ENCODE data around the gene BSPRY. TPM values are rescaled to one million over a fixed set of nuclear protein-coding genes. Genes with fewer than 3 reads are reported as not detected.
A peak's percentile ranks its signal among the peaks of the same experiment; 100 is the strongest.

The BSPRY gene
- total and polyA plus RNA-seq, 2 of the 13 experiments (the other 11 are each of a cell fraction or from before 2014, with no cell fraction given), result 0.09 to 0.26 TPM

DNA sequence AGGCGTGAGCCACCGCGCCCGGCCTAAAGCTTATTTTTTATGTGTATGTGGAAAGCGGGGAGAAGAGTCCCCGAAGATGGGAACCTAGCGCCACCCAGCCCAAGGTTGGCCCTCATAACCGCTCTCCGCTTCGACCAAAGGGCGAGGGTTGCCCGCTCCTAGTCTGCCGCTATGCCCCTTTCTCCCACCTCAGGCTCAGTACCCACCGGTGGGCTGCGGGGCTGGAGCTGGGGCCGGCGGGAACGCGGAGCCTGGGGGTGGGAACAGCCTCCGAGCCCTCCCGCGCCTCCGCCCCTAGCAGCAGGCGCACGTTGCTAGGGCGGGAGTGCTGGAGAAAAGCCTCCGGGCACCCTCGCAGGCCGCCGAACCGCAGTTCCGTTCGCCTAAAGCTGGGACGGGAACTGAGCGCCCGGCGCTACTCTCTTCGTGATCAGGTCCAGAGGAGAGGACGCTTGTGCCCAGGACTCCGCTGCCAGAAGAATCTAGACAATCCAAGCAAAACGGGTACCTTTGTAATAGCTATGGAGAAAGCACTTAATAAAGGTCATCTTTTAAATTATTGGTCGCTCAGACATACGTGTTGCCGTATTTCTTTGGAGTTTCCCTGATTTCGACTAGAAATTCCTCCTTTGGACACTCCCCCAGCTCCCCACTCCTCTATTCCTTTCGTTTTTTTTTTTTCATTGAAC is 9.2 kb upstream of the BSPRY start, which contains the start of gene WDR31 (continued):
- 0 out of 2 replicates have a peak, but pooled peaks have one; percentile 52 for TF ChIP-seq ZFP37 (CRISPR knock-in tag; IDR thresholded peaks at IDR 0.05; ENCODE audit: borderline replicate concordance)
- TF ChIP-seq MAFG (CRISPR knock-in tag; IDR thresholded peaks at IDR 0.05), result no peak
- TF ChIP-seq ZNF232 (CRISPR knock-in tag; IDR thresholded peaks at IDR 0.05; ENCODE audit: borderline replicate concordance), result 0 out of 2 replicates have a peak, but pooled peaks have one; percentile 58
- peak; percentile 77; the same call in 1 of the 2 replicates for TF ChIP-seq NFKB2 (CRISPR knock-in tag; IDR thresholded peaks at IDR 0.05; ENCODE audit: borderline replicate concordance)
- TF ChIP-seq CHD4 (IDR thresholded peaks at IDR 0.05; ENCODE audit: borderline replicate concordance, low read length), result no peak
- peak; percentile 83 for TF ChIP-seq ZNF124 (CRISPR knock-in tag; IDR thresholded peaks at IDR 0.05)
- TF ChIP-seq PAWR (CRISPR knock-in tag; IDR thresholded peaks at IDR 0.05; ENCODE audit: borderline replicate concordance), result no peak; the same call in 1 of the 2 replicates
- TF ChIP-seq ZNF235 (CRISPR knock-in tag; IDR thresholded peaks at IDR 0.05; ENCODE audit: borderline replicate concordance), result no peak
- TF ChIP-seq U2AF1 (optimal IDR thresholded peaks at IDR 0.05; ENCODE audit: low read depth, low read length), result peak; percentile 83
- TF ChIP-seq, protein P1, sequence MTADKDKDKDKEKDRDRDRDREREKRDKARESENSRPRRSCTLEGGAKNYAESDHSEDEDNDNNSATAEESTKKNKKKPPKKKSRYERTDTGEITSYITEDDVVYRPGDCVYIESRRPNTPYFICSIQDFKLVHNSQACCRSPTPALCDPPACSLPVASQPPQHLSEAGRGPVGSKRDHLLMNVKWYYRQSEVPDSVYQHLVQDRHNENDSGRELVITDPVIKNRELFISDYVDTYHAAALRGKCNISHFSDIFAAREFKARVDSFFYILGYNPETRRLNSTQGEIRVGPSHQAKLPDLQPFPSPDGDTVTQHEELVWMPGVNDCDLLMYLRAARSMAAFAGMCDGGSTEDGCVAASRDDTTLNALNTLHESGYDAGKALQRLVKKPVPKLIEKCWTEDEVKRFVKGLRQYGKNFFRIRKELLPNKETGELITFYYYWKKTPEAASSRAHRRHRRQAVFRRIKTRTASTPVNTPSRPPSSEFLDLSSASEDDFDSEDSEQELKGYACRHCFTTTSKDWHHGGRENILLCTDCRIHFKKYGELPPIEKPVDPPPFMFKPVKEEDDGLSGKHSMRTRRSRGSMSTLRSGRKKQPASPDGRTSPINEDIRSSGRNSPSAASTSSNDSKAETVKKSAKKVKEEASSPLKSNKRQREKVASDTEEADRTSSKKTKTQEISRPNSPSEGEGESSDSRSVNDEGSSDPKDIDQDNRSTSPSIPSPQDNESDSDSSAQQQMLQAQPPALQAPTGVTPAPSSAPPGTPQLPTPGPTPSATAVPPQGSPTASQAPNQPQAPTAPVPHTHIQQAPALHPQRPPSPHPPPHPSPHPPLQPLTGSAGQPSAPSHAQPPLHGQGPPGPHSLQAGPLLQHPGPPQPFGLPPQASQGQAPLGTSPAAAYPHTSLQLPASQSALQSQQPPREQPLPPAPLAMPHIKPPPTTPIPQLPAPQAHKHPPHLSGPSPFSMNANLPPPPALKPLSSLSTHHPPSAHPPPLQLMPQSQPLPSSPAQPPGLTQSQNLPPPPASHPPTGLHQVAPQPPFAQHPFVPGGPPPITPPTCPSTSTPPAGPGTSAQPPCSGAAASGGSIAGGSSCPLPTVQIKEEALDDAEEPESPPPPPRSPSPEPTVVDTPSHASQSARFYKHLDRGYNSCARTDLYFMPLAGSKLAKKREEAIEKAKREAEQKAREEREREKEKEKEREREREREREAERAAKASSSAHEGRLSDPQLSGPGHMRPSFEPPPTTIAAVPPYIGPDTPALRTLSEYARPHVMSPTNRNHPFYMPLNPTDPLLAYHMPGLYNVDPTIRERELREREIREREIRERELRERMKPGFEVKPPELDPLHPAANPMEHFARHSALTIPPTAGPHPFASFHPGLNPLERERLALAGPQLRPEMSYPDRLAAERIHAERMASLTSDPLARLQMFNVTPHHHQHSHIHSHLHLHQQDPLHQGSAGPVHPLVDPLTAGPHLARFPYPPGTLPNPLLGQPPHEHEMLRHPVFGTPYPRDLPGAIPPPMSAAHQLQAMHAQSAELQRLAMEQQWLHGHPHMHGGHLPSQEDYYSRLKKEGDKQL (CRISPR knock-in tag; IDR thresholded peaks at IDR 0.05; ENCODE audit: low read depth), result 0 out of 2 replicates have a peak, but pooled peaks have one; percentile 44
- TF ChIP-seq, protein P2, sequence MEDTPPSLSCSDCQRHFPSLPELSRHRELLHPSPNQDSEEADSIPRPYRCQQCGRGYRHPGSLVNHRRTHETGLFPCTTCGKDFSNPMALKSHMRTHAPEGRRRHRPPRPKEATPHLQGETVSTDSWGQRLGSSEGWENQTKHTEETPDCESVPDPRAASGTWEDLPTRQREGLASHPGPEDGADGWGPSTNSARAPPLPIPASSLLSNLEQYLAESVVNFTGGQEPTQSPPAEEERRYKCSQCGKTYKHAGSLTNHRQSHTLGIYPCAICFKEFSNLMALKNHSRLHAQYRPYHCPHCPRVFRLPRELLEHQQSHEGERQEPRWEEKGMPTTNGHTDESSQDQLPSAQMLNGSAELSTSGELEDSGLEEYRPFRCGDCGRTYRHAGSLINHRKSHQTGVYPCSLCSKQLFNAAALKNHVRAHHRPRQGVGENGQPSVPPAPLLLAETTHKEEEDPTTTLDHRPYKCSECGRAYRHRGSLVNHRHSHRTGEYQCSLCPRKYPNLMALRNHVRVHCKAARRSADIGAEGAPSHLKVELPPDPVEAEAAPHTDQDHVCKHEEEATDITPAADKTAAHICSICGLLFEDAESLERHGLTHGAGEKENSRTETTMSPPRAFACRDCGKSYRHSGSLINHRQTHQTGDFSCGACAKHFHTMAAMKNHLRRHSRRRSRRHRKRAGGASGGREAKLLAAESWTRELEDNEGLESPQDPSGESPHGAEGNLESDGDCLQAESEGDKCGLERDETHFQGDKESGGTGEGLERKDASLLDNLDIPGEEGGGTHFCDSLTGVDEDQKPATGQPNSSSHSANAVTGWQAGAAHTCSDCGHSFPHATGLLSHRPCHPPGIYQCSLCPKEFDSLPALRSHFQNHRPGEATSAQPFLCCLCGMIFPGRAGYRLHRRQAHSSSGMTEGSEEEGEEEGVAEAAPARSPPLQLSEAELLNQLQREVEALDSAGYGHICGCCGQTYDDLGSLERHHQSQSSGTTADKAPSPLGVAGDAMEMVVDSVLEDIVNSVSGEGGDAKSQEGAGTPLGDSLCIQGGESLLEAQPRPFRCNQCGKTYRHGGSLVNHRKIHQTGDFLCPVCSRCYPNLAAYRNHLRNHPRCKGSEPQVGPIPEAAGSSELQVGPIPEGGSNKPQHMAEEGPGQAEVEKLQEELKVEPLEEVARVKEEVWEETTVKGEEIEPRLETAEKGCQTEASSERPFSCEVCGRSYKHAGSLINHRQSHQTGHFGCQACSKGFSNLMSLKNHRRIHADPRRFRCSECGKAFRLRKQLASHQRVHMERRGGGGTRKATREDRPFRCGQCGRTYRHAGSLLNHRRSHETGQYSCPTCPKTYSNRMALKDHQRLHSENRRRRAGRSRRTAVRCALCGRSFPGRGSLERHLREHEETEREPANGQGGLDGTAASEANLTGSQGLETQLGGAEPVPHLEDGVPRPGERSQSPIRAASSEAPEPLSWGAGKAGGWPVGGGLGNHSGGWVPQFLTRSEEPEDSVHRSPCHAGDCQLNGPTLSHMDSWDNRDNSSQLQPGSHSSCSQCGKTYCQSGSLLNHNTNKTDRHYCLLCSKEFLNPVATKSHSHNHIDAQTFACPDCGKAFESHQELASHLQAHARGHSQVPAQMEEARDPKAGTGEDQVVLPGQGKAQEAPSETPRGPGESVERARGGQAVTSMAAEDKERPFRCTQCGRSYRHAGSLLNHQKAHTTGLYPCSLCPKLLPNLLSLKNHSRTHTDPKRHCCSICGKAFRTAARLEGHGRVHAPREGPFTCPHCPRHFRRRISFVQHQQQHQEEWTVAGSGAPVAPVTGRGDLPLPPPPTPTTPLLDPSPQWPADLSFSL (CRISPR knock-in tag; IDR thresholded peaks at IDR 0.05), result no peak
- no peak for TF ChIP-seq GTF2F1 (IDR thresholded peaks at IDR 0.05; ENCODE audit: low read length)
- no peak for TF ChIP-seq SETDB1 (CRISPR knock-in tag; IDR thresholded peaks at IDR 0.05; ENCODE audit: borderline replicate concordance)
- TF ChIP-seq POLR2A (IDR thresholded peaks at IDR 0.05; ENCODE audit: insufficient read depth in 1 of 2, low read depth in 2 of 2, low read length in 2 of 2), result peak; percentile 52 to 84; a peak in 3 of 4 replicates
- no peak for TF ChIP-seq ZNF225 (CRISPR knock-in tag; IDR thresholded peaks at IDR 0.05)
- TF ChIP-seq YEATS2 (CRISPR knock-in tag; IDR thresholded peaks at IDR 0.05; ENCODE audit: borderline replicate concordance), result peak; percentile 93
- no peak for TF ChIP-seq PBX2 (CRISPR knock-in tag; IDR thresholded peaks at IDR 0.05)
